NB4 (cell line): ENCODE measurements around the gene SAT2.

ENCODE experiments used
- CTCF ChIP-seq: IDR thresholded peaks from one replicate; pipeline ENCODE4 v1.5.1; 2012; ENCODE audit warnings: low read depth, low read length
- MAX ChIP-seq: IDR thresholded peaks from 2 replicates; pipeline ENCODE4 v1.6.1; 2011; ENCODE audit warnings: low read depth, low read length
- POLR2A ChIP-seq: IDR thresholded peaks from 2 replicates; pipeline ENCODE4 v1.6.1; 2011; ENCODE audit warnings: mild to moderate bottlenecking; ENCODE audit not compliant: insufficient read length; ENCODE audit errors: extremely low read depth

- no peak for TF ChIP-seq CTCF
- no peak for TF ChIP-seq POLR2A
- no peak for TF ChIP-seq MAX
Measured at GRCh38 chr17:7636163-7636562, 8.5 kb upstream of the SAT2 start.
